ENCODE results near the gene EDN3. TPM values are rescaled to one million over a fixed set of nuclear protein-coding genes. Genes with fewer than 3 reads are reported as not detected.
A peak's percentile ranks its signal among the peaks of the same experiment; 100 is the strongest.

Gene EDN3
- total RNA-seq, 1 experiment from 2014 or later, result 41.8 TPM

- ChIA-PET POLR2A (interaction anchor here (1.4 kb wide), 1 partner anchor 657 kb away, joined by 3 read pairs; the partner anchor contains the start of gene STX16), CTCF (interaction anchor here (0.7 to 0.8 kb wide), 3 partner anchors 19 to 221 kb away, joined by 3 to 5 read pairs (median 3); no protein-coding TSS in a partner anchor)
- peak overlapping the region; percentile 42 for H3K27ac Mint-ChIP-seq (ENCODE audit: unreplicated experiment)
- no TSS peak for BruUV-seq (replicated peaks)
- intact Hi-C loops (cut with micrococcal nuclease; ENCODE audit: unreplicated experiment), result loop anchor here (5.0 kb wide), 1 partner anchor 86 kb away; no protein-coding TSS in a partner anchor
- H3K27me3 ChIP-seq (replicated peaks; ENCODE audit: control insufficient read depth, insufficient read depth, low read length), result no peaks in the 10 kb centered on the region
- H3K9me3 ChIP-seq, result no peaks in the 10 kb centered on the region
- peak overlapping the region; percentile 55 for H3K4me3 Mint-ChIP-seq (ENCODE audit: unreplicated experiment)
- H3K4me1 ChIP-seq, result peaks cover 28% of the 10 kb centered on the region
- peaks cover 5% of the 10 kb centered on the region for H3K27me3 Mint-ChIP-seq (ENCODE audit: insufficient read depth, unreplicated experiment)
- H3K9me3 Mint-ChIP-seq (ENCODE audit: unreplicated experiment), result no peaks in the 10 kb centered on the region
- DNase-seq, result peak; percentile 91 to 95
- no peaks in the 10 kb centered on the region; the same call in 1 of the 2 replicates for H3K36me3 ChIP-seq (ENCODE audit: control insufficient read depth, insufficient read depth, low read length)
- H3K4me3 ChIP-seq (ENCODE audit: low read depth, low read length), result no peak overlapping the region
- TF ChIP-seq CTCF (IDR thresholded peaks at IDR 0.05; ENCODE audit: insufficient read depth in 1 of 2, low read depth in 1 of 2, low read length in 1 of 2, severe bottlenecking in 1 of 2, unreplicated experiment in 1 of 2), result peak; percentile 27 to 57
- H3K36me3 Mint-ChIP-seq (ENCODE audit: insufficient read depth, unreplicated experiment), result peaks cover 42% of the 10 kb centered on the region
- H3K4me1 Mint-ChIP-seq (ENCODE audit: low read depth, unreplicated experiment), result peaks cover 34% of the 10 kb centered on the region
Observed at GRCh38 chr20:59308493-59309201, 8.2 kb downstream of the EDN3 start.

- peak overlapping the region; percentile 42 for H3K27ac Mint-ChIP-seq (ENCODE audit: unreplicated experiment)
- TF ChIP-seq CTCF (IDR thresholded peaks at IDR 0.05; ENCODE audit: insufficient read depth in 1 of 2, low read depth in 1 of 2, low read length in 1 of 2, severe bottlenecking in 1 of 2, unreplicated experiment in 1 of 2), result no peak
- no peaks in the 10 kb centered on the region for H3K27me3 ChIP-seq (replicated peaks; ENCODE audit: control insufficient read depth, insufficient read depth, low read length)
- DNase-seq, result no peak
- BruUV-seq (replicated peaks), result no TSS peak
- CTCF ChIA-PET, result interaction anchor here (0.7 to 0.8 kb wide), 2 partner anchors 20 to 96 kb away, joined by 3 read pairs; no protein-coding TSS in a partner anchor
- H3K4me3 Mint-ChIP-seq (ENCODE audit: unreplicated experiment), result peak overlapping the region; percentile 55
- H3K9me3 Mint-ChIP-seq (ENCODE audit: unreplicated experiment), result no peaks in the 10 kb centered on the region
- POLR2A ChIA-PET, result interaction anchor here (1.4 kb wide), 1 partner anchor 658 kb away, joined by 3 read pairs; the partner anchor contains the start of gene STX16
- H3K4me1 Mint-ChIP-seq (ENCODE audit: low read depth, unreplicated experiment), result peaks cover 34% of the 10 kb centered on the region
- H3K36me3 ChIP-seq (ENCODE audit: control insufficient read depth, insufficient read depth, low read length), result no peaks in the 10 kb centered on the region; the same call in 1 of the 2 replicates
- peaks cover 39% of the 10 kb centered on the region for H3K36me3 Mint-ChIP-seq (ENCODE audit: insufficient read depth, unreplicated experiment)
- no peak overlapping the region for H3K4me3 ChIP-seq (ENCODE audit: low read depth, low read length)
- intact Hi-C loops (cut with micrococcal nuclease; ENCODE audit: unreplicated experiment), result loop anchor here (5.0 kb wide), 1 partner anchor 87 kb away; no protein-coding TSS in a partner anchor
- H3K9me3 ChIP-seq, result no peaks in the 10 kb centered on the region
- peaks cover 3% of the 10 kb centered on the region for H3K27me3 Mint-ChIP-seq (ENCODE audit: insufficient read depth, unreplicated experiment)
- H3K4me1 ChIP-seq, result peaks cover 28% of the 10 kb centered on the region
Observed at GRCh38 chr20:59309218-59309617, 8.8 kb downstream of the EDN3 start.

- Histone ChIP-seq H3K36me3 (ENCODE audit: control insufficient read depth, insufficient read depth, low read length) (no peaks in the 10 kb centered on the region), H3K4me3 (ENCODE audit: low read depth, low read length) (no peak overlapping the region), H3K9me3 (no peaks in the 10 kb centered on the region), H3K4me1 (peaks cover 2% of the 10 kb centered on the region; the same call in 1 of the 2 replicates), H3K27me3 (replicated peaks; ENCODE audit: control insufficient read depth, insufficient read depth, low read length) (no peaks in the 10 kb centered on the region)
- H3K9me3 Mint-ChIP-seq (ENCODE audit: unreplicated experiment), result no peaks in the 10 kb centered on the region
- no peak for TF ChIP-seq CTCF (IDR thresholded peaks at IDR 0.05; ENCODE audit: insufficient read depth in 1 of 2, low read depth in 1 of 2, low read length in 1 of 2, severe bottlenecking in 1 of 2, unreplicated experiment in 1 of 2)
- H3K4me3 Mint-ChIP-seq (ENCODE audit: unreplicated experiment), result no peak overlapping the region
- DNase-seq, result no peak
- POLR2A ChIA-PET, result no interaction called here
- no peaks in the 10 kb centered on the region for H3K27me3 Mint-ChIP-seq (ENCODE audit: insufficient read depth, unreplicated experiment)
- H3K36me3 Mint-ChIP-seq (ENCODE audit: insufficient read depth, unreplicated experiment), result peaks cover 12% of the 10 kb centered on the region
- H3K4me1 Mint-ChIP-seq (ENCODE audit: low read depth, unreplicated experiment), result peaks cover 19% of the 10 kb centered on the region
- H3K27ac Mint-ChIP-seq (ENCODE audit: unreplicated experiment), result no peak overlapping the region
- BruUV-seq (replicated peaks), result no TSS peak
- CTCF ChIA-PET, result no interaction called here
- intact Hi-C loops (cut with micrococcal nuclease; ENCODE audit: unreplicated experiment), result no loop called here
Observed at GRCh38 chr20:59314997-59315396, 14.6 kb downstream of the EDN3 start.
